ENCODE measurements around the gene TNNT2.

The TNNT2 gene

GRCh38 chr1:201414051-201414738 is 36.7 kb upstream of the TNNT2 start:
- no peak overlapping the region for H3K4me3 ChIP-seq (ENCODE audit: low read depth, low read length)
- no peak for TF ChIP-seq MYC (IDR thresholded peaks at IDR 0.05; ENCODE audit: low read depth, low read length)
- no peak for DNase-seq (ENCODE audit: low read depth)

DNA sequence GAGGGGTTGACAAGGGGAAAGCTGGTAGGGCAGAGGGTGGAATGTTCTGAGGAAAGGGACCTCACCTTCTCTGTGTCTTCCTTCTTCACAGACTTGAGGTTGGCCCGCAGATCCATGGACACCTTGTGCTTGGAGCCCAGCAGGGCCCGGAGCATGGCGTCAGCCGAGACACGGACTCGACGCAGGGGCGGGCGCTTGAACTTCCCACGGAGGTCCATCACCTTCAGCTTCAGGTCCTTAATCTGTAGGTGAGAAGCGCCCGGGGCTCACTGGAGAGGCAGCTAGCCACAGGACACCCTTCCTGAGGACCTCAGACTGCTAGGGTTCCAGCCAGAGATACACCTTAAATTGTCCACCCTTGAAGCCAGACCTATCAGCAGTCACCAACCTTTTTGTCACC is 33.8 kb upstream of the TNNT2 start:
- no peak for DNase-seq (ENCODE audit: low read depth)
- H3K4me3 ChIP-seq (ENCODE audit: low read depth, low read length) = no peak overlapping the region
- TF ChIP-seq, protein P1, sequence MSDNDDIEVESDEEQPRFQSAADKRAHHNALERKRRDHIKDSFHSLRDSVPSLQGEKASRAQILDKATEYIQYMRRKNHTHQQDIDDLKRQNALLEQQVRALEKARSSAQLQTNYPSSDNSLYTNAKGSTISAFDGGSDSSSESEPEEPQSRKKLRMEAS (IDR thresholded peaks at IDR 0.05; ENCODE audit: low read depth, low read length) = no peak
- TF ChIP-seq POLR2A (IDR thresholded peaks at IDR 0.05; ENCODE audit: extremely low read depth, insufficient read length) (no peak), MYC (IDR thresholded peaks at IDR 0.05; ENCODE audit: low read depth, low read length) (no peak)
- TF ChIP-seq, protein P2, sequence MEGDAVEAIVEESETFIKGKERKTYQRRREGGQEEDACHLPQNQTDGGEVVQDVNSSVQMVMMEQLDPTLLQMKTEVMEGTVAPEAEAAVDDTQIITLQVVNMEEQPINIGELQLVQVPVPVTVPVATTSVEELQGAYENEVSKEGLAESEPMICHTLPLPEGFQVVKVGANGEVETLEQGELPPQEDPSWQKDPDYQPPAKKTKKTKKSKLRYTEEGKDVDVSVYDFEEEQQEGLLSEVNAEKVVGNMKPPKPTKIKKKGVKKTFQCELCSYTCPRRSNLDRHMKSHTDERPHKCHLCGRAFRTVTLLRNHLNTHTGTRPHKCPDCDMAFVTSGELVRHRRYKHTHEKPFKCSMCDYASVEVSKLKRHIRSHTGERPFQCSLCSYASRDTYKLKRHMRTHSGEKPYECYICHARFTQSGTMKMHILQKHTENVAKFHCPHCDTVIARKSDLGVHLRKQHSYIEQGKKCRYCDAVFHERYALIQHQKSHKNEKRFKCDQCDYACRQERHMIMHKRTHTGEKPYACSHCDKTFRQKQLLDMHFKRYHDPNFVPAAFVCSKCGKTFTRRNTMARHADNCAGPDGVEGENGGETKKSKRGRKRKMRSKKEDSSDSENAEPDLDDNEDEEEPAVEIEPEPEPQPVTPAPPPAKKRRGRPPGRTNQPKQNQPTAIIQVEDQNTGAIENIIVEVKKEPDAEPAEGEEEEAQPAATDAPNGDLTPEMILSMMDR (IDR thresholded peaks at IDR 0.05; ENCODE audit: low read depth, low read length) = no peak

- no peak overlapping the region for H3K4me3 ChIP-seq (ENCODE audit: low read depth, low read length)
- DNase-seq (ENCODE audit: low read depth) = no peak
- TF ChIP-seq MYC (IDR thresholded peaks at IDR 0.05; ENCODE audit: low read depth, low read length) = no peak
These were observed 32.0 kb upstream of the TNNT2 start for GRCh38 chr1:201409440-201409839.

DNA sequence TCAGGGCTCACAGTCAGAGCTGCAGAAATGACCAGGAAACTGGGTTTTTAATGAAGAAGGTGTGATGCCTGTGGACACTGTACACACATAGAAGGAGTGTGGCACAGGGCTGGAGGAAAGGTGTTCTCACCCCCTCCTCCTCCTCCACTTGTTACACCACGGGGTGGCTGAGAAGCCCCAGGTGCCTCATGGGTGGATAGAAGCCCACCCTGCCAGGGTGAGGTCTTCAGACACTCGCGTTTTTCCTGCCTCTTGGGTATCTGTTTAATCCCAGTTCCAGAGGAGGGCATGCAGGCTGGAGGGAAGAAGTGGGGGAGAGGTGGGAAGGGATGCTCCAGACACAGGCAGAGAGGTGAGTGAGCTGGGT is 31.3 kb upstream of the TNNT2 start:
- no peak overlapping the region for H3K4me3 ChIP-seq (ENCODE audit: low read depth, low read length)
- DNase-seq (ENCODE audit: low read depth) = no peak

GRCh38 chr1:201408176-201408833 is 30.8 kb upstream of the TNNT2 start:
- DNase-seq (ENCODE audit: low read depth) = peak; percentile 64
- TF ChIP-seq, protein P2 (IDR thresholded peaks at IDR 0.05; ENCODE audit: low read depth, low read length) = peak; percentile 92
- TF ChIP-seq, protein P1 (IDR thresholded peaks at IDR 0.05; ENCODE audit: low read depth, low read length) = no peak
- no peak for TF ChIP-seq POLR2A (IDR thresholded peaks at IDR 0.05; ENCODE audit: extremely low read depth, insufficient read length)

More for the DNA sequence above, 31.3 kb upstream of the TNNT2 start:
- TF ChIP-seq, protein P2 (IDR thresholded peaks at IDR 0.05; ENCODE audit: low read depth, low read length) = no peak
- TF ChIP-seq, protein P1 (IDR thresholded peaks at IDR 0.05; ENCODE audit: low read depth, low read length) = no peak
- TF ChIP-seq MYC (IDR thresholded peaks at IDR 0.05; ENCODE audit: low read depth, low read length) = no peak

GRCh38 chr1:201406831-201407406 is 29.4 kb upstream of the TNNT2 start:
- DNase-seq (ENCODE audit: low read depth) = no peak
- TF ChIP-seq POLR2A (IDR thresholded peaks at IDR 0.05; ENCODE audit: extremely low read depth, insufficient read length) = no peak
- TF ChIP-seq, protein P1 (IDR thresholded peaks at IDR 0.05; ENCODE audit: low read depth, low read length) = no peak
- no peak overlapping the region for H3K4me3 ChIP-seq (ENCODE audit: low read depth, low read length)

More at GRCh38 chr1:201408176-201408833, 30.8 kb upstream of the TNNT2 start:
- no peak overlapping the region for H3K4me3 ChIP-seq (ENCODE audit: low read depth, low read length)

- peak; percentile 9 for DNase-seq (ENCODE audit: low read depth)
- TF ChIP-seq, protein P1 (IDR thresholded peaks at IDR 0.05; ENCODE audit: low read depth, low read length) = no peak
- no peak for TF ChIP-seq MYC (IDR thresholded peaks at IDR 0.05; ENCODE audit: low read depth, low read length)
- TF ChIP-seq, protein P2 (IDR thresholded peaks at IDR 0.05; ENCODE audit: low read depth, low read length) = no peak
- TF ChIP-seq POLR2A (IDR thresholded peaks at IDR 0.05; ENCODE audit: extremely low read depth, insufficient read length) = no peak
- H3K4me3 ChIP-seq (ENCODE audit: low read depth, low read length) = no peak overlapping the region
These were observed 28.0 kb upstream of the TNNT2 start for GRCh38 chr1:201405484-201405831.

Measured in NB4 (cell line).